GM19467 (cell line): Measurements from ENCODE around the gene PRR5.

Experiments
- ATAC-seq: cut with Tn5 transposase; IDR thresholded peaks from one replicate; pipeline ENCODE4 v1.9.1; 2021; ENCODE audit warnings: mild to moderate bottlenecking, moderate library complexity; ENCODE audit not compliant: unreplicated experiment

The PRR5 gene

GRCh38 chr22:44752285-44753188, 50.5 kb downstream of the PRR5 start, which contains the start of gene ARHGAP8:
Gene ARHGAP8, plus strand, starts transcription at chr22:44752575. Its CDS starts 33,953 bp downstream, at chr22:44786528.
- ATAC-seq: no peak

DNA sequence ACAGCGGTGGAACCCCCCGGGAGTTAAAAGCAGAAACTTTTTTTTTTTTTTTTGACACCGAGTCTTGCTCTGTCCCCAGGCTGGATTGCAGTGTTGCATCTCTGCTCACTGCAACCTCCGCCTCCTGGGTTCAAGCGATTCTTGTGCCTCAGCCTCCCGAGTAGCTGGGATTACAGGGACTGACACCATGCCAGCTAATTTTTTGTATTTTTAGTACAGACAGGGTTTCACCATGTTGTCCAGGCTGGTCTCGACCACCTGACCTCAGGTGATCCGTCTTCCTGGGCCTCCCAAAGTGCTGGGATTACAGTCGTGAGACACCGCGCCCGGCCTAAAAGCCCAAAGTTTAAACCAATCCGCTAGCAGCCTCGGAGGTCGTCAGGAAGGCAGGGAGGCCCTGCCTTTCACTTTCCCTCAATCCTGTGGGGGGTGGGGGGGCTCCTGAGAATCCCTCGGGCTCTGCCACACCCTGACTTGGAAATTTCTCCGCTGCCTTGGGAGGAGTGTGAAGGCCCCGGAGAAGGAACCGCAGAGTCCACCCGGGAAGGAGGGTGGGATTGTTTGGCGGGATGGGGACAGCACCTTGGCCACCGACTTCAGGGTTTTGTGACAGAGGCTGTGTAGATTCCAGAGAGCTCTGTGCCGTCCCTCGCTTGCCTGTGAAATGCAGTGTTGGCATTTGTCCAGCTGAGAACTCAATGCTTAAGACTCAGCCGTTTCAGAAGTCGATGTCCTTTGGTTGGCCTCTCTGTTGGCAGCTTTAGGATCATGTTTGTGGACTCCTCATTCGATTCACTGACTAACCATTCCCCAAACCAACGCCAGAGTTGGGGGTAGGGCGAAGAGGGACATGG, 51.4 kb downstream of the PRR5 start:
- ATAC-seq: no peak

DNA sequence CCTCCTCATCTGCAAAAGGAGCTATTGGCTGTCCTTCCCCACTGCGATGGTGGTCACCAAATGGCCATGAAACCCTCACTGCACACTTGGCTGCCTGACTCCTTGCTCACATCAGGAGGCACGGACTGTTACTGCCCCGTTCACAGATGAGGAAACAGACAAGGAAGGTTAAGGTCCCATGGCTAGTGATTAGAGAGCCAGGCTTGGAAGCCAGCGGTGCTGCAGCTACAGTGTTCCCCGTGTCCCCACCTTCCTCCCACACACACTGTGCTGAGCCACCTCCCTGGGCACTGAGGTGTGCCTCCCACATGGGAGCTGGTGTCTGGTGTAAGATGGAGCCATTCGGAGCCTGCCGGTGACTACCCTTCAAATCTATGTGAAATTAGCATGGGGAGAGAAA, 53.0 kb downstream of the PRR5 start:
- ATAC-seq: no peak

DNA sequence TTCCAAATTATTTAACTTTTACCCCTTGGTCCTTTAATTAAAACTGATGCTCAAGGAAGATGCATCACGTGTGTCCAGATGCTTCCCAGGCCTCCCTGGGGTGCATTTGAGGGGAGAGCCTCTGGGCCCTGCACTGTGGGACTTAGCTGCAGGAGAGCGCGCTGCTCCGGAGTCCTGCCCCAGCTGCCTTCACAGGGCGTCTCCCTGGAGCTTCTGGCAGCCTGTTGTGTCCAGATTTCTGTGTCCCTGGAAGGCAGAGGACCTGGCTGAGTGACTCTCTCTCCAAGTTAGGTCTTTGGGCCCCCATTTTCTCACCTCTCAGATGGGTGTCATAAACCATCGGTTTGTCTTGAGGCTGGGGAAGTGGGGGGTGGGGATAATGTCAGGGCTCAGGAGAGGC, 53.4 kb downstream of the PRR5 start:
- no peak for ATAC-seq

GRCh38 chr22:44755956-44756361, 54.0 kb downstream of the PRR5 start:
- no peak for ATAC-seq

DNA sequence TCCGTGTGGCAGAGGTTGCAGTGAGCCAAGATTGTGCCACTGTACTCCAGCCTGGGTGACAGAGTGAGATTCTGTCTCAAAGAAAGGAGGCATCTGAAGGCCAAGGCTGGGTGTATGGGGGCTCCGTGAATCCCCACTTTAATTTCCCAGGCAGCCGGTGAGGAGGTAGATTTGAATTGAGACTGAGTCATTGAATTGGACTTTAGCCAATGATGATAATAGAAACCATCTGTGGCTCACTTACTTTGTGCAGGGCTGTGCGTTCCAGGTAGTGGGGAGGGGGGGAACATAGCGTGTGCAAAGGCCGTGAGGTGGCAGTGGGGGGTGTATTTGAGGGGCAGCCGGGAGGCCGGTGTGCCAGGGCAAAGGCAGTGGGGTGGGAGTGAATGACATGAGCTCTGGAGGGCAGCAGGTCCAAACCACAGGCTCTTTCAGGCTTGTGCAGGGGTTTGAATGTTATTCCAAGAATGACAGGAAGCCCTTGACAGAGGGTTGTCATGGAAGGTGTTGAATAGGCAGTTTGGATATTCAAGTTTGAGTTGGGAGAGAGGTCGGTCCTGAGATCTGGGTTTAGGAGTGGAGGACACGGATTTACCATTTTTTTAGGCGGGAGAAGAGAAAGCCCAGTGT, 56.5 kb downstream of the PRR5 start:
- no peak for ATAC-seq

DNA sequence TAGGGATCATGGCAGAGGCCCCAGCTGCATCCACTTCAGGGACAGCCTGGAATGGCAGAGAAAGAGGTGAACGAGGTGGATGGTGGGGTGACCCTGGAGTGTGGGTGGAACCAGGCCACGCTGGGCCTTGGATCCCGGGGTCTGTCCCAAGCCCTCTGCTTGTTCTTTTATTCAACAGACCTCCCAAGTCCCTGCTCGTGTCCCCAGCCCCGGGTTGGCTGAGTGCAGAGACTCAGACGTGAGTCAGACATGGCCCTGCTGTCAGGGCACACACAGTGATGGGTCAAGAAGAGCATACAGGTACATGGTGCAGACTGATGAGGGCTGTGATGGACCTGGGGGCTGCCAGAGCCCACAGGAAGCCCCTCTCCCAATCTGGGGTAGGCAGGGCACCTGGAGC, 57.0 kb downstream of the PRR5 start:
- no peak for ATAC-seq

DNA sequence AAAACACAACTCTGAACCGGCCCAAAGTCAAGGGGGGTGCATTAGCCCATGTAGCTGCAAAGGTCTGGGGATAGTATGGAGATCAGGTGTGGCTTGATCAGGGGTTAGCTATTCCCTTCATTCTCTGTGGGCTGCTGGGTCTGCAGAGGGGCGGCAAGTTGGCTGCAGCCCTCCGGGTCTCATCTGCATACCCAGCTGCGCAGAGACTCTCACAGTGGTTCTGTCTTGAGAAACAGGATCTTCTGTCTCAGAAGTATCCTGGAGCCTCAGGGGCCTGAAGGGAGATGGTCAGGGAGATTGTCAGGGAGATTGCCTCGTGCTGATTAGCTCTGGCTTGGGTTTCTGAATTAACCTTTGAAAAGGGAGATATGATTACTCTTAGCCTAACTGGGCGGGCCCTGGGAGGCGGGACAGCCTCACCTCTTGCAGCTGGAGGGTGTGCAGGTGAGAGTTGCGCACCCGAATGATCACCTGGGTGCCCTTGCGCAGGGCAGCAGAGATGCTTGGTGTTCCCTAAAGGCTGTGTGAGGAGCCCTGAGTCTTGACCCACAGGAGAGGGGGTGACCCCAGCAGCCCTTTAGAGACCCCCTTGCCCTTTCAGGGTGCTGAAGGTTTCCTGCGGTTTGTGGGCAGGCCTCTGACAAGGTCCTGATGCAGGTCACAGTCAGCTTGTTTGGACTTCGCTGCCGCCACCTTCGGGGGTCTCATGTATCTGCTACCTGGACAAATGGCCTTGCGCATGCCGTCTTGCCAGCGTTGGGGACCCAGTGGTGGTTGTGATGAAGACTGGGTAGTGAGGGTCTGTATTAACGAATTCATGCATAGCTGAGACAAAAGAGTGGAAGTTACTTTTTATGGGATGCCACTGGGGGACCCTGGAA, 57.7 kb downstream of the PRR5 start:
- no peak for ATAC-seq

DNA sequence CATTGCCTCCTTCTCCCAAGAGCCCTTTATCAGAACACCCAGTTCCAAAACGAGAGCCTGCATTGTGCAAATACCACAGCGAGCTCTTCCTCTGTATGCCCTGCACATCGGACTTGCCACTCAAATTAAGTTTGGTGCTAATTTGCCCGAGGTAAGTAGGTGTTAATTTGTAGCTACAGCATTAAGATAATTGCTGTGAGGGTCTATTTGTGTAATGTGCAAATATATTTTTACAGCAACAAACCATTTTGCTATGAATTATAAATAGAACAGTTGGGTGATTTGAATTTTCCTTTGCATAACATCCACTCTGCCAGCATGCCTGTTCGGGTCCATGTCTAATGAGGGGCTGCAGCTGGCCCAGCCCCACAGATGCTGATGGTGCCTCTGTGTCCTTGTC, 58.5 kb downstream of the PRR5 start:
- no peak for ATAC-seq

DNA sequence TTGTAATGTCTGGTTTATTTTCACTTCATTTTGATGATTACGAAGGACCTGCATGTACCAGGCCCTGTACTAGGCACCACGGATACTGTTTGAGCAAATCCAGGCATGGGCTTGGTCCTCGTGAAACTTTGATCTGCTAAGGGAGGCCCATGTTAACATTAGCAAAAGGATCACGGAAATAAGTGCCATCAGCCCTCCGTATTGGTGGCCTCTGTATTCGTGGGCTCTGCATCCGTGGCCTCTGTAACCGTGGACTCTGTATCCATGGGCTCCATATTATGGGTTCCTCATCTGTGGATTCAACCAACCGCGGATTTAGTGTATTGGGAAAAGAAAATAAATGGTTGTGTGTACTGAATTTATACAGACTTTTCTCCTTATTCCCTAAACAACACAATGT, 59.0 kb downstream of the PRR5 start:
- ATAC-seq: no peak

DNA sequence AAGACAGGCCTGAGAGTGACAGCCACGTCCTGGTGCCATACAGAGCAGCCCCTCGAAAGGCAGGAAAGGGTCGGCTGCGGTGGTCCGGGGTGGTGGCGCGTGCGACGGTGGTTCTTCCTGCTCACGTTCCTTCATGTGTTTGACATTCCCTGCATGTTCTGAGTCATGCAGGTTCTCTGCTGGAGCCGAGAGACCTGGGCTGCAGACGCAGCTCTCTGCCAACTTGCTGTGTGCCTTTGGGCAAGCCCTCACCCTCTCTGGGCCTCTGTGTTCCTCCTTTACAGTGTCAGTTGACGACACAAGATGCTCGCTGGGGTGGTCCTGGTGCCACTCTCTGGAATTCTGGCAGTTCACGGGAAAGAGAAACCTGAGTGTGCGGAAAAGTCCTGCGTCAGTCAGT, 62.4 kb downstream of the PRR5 start:
- no peak for ATAC-seq

- no peak for ATAC-seq
Observed at GRCh38 chr22:44764974-44765373, 63.0 kb downstream of the PRR5 start.

- ATAC-seq: no peak
Observed at GRCh38 chr22:44765571-44766285, 63.7 kb downstream of the PRR5 start.

DNA sequence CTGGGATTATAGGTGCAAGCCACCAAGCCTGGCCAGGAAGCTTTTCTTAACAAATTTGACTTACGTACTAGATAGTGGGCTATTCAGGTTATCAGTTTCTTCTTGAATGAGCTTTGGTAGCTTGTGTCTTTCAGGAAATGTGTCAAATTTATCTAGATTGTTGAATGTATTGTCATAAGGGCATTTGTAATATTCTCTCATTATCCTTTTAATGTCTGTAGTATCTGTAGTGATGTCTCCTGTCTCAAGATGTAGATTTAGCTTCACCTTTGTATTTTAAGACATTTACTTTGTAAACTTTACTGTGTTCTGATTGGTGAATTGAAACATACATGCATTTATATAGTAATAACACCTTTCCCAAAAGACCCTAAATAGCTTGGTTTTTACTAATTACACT, 71.1 kb downstream of the PRR5 start:
- no peak for ATAC-seq

- no peak for ATAC-seq
Observed at GRCh38 chr22:44775862-44776261, 73.9 kb downstream of the PRR5 start.

DNA sequence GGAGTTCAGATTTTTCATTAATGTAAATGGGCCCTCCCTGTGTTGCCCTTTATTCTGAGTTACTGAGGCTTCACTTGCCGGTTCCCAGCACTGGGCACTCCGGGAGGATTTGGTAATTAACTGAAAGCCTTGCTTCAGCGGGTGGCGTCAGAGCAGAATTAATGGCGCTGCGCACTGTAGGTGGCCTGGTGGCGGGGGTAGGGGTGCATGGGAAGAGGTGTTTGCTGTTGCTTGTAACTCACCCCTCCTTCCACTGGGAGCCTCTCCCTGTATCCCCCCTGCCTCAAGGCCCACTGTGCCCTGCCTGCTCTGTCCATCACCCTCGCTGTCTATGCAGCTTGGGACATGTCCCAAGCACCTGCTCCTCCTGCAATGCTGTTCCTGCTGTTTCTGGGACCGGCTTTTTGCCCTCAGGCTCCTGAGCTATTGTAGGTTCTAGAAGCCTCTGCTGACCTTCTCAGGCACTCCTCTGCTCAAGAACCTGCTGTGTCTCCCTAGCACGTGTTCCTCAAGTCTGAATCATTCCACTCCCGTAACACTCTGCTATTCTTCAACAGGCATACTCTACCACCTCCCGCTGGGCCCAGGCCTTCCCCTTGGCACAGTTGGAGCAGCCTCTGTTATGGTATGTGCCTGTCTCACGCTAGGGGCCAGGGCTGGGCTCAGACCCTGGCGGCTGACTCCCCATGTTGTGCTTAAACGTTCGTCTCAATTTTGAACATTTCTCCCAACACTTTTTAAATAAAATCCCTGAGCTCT, 74.8 kb downstream of the PRR5 start:
- no peak for ATAC-seq

GRCh38 chr22:44777364-44777755, 75.4 kb downstream of the PRR5 start:
- ATAC-seq: no peak

DNA sequence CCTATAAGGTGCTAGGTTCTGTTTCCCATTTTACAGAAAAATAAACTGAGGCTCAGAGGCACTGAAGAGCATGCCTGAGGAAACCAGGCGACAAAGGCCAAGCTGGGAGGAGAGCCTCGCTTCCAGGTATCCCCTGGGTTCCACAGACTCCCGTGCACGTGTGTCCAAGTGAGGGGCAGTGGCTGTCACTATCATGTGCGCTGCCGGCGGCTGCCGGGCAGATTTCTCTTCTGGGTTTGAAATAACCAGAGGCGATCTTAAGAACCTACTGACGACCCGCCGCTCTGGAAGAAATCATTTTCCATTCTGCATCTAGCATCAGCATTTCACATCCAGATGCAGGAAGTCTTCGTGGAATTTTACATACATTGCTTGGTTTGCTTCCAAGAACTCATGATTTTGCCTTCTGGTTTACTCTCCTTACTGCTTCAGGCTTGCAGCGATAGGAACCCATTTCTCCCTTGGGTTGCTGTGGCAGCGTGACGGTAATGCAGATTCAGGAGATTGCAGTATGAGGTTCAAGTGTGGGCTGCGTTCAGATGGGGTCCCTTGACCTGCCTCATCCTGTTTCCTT, 79.0 kb downstream of the PRR5 start:
- ATAC-seq: no peak
